Right lung (tissue), 5 donors: ENCODE data around the gene PIEZO1. TPM values are rescaled to one million over a fixed set of nuclear protein-coding genes. Genes with fewer than 3 reads are reported as not detected.
"Not testable (repeated sequence)": the region's sequence is repeated elsewhere in the genome, so short reads cannot be mapped to it uniquely, and the experiment has no call there.

ENCODE experiments used
- DNase-seq, 2 donors: peaks; one replicate each; pipeline ENCODE4 v3.0.0-alpha.2; 2013
- polyA plus RNA-seq, 5 donors: library from polyadenylated mRNA; unstranded; fragments of 120-200 nt; gene quantifications; one replicate each; pipeline versions ENCODE4 v1.2.1 to v1.2.3, GENCODE V29; 2013; ENCODE audit warnings: inconsistent platforms in 1 of 5, low replicate concordance in 1 of 5; ENCODE audit not compliant: insufficient read length in 5 of 5, insufficient read depth in 1 of 5

PIEZO1 gene
- polyA plus RNA-seq, 5 donors = 54.1 to 115 (median 76.2) TPM

DNA sequence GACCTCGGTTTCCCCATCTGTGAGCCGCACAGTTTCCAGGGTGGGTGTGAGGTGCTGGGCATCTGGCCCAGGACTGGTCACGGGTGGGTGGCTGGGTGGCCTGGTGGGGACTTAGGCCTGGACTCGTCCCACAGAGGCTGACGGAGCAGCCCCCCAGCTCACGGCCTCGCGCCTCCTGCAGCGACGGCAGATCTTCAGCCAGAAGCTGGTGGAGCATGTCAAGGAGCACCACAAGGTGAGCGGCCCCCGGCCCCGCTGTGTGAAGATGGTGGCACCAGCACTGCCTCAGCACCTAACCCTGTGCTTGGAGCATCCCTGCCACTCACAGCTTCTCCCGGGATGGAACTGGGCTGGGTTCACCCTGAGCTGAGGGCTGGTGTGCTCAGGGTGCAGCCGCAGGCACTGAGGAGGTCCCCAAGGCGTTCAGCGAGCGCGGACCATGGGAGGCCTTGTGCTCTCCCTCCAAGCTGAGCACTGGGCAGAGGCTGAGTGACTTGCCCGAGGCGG is 20.9 kb upstream of the PIEZO1 start:
- DNase-seq = no peak

DNA sequence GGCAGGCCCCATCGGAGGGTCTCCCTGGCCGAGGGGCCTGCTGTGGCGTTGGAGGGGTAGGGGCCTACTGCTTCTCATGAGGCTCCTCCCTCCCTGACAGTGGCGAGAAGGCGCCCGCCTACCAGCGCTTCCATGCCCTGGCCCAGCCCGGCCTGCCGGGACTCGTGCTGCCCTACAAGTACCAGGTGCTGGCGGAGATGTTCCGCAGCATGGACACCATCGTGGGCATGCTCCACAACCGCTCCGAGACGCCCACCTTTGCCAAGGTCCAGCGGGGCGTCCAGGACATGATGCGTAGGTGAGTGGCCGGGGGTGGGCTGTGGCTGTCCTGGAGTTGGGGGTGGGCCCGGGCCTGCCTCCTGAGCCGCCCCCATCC is 20.3 kb upstream of the PIEZO1 start:
- no peak for DNase-seq

DNA sequence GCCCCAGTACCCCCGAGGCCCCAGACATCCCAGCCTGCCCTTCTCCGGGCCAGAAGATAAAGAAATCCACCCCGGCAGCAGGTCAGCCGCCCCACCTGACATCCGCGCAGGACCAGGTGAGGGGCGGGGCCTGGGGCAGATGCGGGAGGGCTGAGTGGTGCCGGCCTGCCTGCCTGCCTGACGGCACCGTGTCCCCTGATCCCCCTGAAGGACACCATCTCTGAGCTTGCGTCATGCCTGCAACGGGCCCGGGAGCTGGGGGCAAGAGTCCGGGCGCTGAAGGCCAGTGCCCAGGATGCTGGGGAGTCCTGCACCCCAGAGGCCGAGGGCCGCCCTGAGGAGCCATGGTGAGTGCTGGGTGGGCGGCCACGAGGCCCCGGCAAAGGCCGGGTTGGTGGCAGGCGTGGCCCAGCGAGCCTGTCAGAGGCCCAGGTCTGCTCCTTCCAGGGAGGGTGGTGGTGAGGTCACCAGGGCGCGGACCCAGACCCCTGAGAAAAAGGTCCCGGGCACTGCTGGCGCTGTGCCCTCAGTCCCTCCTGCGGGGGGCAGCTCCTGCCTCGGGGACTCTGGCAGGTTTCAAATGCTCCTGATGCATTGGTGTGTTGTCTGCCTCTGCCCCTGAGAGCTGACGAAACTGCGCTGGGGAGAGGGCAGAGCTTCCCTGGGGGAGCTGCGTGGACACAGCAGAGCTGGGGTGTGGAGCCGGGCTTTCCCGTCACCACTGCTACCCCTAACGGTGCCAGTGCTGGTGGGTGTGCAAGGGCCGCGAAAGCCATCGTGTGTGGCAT is 19.7 kb upstream of the PIEZO1 start:
- no peak for DNase-seq

- no peak for DNase-seq
Measured at GRCh38 chr16:88804173-88804551, 19.1 kb upstream of the PIEZO1 start.

DNA sequence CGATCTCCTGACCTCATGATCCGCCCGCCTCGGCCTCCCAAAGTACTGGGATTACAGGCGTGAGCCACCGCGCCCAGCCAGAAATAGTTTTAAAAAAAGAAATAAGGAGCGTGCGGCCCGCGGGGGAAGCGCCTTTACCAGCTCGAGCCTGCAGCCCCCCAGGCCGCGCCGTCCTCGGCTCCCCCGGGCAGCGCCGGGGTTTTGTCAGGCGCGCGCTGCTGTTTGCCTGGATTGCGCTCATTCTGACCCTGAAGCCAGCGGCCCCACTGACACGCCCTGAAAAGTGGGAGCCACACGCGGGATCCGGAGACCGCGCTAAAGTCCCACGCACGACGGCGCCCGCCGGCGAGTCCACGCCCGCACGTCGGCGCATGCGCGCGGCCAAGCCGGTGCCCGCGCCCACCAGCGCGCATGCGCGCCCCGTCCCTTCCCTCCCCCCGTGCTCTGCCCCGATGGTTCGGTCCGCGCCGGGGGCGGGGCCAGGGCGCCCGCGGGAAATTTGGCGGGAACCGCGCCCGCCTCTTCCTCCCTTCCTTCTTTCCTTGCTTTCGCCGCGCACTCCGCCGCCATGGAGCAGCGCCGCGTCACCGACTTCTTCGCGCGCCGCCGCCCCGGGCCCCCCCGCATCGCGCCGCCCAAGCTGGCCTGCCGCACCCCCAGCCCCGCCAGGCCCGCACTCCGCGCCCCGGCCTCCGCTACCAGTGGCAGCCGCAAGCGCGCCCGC is 18.4 kb upstream of the PIEZO1 start, which contains the start of gene CDT1:
CDT1 (plus strand) TSS at position 526 of the 724 bp plus-strand sequence; CDS start at position 569, 43 bp downstream.
- DNase-seq = peak; percentile 87 to 88

GRCh38 chr16:88800277-88800592 is 15.2 kb upstream of the PIEZO1 start:
- DNase-seq = no peak

DNA sequence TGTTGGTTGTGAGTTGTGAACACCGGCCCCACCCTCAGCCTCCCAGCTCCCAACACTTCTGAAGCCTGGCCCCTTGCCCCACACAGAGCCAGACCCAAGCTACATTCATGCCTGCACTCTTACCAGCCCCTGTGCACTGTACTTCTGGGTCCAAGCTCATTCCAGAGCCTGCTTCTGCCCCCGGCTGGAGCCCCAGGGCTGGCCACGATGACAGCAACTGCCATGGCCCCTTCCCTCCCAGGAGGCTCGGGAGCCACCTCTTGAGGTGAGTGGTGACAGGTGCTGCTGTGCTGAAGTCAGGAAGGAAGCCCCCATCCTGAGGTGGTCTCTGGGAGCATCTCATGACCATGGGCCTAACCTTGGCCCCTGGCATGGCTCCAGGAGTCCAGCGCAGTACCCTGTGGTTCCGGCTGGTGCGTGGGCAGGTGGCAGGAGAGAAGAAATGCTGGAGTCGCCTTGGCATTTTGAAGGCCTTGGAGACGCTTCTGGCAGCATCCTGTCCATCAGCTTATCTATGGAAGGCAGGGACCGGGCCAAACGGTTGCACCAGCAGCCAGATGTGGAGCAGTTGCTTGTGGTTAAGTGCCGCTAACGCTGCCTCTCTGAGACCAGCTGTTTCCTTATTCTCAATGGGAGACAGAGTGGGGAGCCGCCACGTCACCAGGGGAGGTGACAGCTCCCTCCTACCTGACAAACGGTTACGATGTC is 14.7 kb upstream of the PIEZO1 start:
- DNase-seq = no peak

DNA sequence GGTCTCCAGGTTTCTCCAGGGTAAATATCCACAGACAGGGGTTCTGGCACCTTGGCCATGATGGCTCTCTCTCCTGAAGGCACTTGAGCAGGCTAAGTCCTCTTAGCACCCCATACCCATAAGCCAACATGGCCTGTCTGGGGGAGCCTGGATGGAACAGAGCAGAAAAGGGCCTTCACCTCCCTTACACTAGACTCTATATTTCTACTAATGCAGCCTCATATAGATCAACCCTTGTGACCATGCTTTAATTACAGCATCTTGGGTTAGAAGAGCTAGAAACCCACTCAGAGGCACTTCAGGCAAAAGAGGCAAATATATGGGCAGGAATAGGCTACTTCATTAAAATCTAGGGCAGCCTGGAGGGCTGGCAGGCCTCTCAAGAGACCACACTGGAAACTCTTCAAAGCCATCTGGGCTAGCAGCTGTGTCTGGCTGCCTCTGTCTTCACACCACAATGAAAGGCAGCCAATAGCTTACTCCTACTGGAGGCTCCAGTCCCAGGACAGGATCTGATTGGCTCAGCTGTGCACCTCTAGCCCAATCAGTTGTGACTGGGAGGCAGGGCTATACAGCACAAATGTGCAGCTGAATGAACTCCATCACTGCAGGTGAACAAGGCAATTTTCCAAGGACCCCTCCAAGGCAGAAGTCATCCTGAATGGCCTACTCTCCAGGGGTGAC is 13.9 kb upstream of the PIEZO1 start:
- no peak for DNase-seq

DNA sequence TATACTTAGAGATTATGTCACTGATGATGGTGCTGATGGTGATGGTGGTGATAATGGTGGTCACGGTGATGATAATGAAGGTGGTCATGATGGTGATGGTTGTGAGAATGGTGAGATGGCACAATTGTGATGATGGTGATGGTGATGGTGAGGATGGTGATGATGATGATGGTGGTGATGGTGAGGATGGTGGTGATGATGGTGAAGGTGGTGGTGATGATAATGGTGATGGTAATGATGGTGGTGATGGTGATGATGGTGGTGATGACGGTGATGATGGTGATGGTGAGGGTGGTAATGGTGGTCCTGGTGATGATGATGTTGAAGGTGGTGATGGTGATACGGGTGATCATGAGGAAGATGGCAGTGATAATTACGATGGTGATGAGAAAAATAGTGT is 13.1 kb upstream of the PIEZO1 start:
- no peak for DNase-seq

GRCh38 chr16:88796278-88796677 is 11.3 kb upstream of the PIEZO1 start:
- DNase-seq = no peak

DNA sequence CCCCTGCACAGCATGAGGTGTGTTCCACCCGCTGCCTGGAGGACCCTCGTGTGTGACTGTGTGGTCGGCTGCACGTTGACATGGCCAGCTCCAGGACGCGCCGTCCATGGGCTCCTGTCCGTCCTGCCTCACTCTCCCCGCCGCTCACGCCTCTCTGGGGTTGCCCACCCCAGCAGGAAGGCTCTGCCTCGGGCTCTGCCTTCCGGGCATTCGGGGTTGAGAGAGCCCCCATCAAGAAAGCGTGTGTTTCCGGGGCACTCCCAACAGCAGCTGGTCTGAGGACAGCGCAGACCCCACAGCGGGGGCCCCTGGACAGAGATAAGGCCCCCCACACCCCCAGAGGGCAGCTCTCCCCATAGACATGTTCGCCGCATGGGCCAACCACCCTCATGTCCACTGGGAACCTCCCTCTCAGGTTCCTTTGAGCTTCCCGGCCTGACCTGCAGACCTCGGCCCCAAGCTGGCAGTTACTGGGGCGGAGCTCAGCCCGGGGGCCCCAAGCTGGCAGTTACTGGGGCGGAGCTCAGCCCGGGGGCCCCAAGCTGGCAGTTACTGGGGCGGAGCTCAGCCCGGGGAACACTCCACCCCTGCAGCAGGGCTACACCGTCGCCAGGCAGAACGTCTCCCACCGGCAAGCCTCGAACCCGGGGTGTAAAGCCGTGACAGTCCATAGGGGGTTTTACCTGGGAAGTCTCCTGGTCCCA is 8.4 kb upstream of the PIEZO1 start:
- no peak for DNase-seq

GRCh38 chr16:88792668-88793250 is 7.7 kb upstream of the PIEZO1 start:
- no peak for DNase-seq

DNA sequence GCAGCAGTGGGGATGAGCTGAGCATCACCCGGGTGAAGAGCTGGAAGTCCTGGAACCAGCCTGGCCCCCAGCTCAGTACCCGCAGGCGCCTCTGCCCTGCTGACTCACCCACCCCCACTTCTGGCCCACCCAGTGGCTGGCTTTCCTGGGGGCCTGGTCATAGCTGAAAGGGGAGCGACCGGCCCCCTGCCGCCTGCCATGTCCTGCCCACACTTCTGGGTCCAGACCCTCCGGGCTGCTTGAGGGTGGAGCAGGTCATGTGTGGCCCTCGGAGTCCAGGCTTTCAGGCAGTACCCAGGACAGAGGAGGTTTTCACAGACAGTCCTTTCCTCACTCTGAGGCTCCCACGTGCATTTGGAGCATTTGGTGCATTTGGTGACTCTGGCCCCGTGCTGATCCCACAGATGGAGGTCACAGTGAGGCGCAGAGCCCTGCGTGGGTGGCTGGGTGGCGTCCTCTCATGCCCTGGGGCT is 7.1 kb upstream of the PIEZO1 start:
- DNase-seq = no peak

- DNase-seq = no peak
Measured at GRCh38 chr16:88790312-88791211, 5.5 kb upstream of the PIEZO1 start.

- DNase-seq = no peak
Measured at GRCh38 chr16:88789594-88789993, 4.6 kb upstream of the PIEZO1 start.

GRCh38 chr16:88788749-88789148 is 3.7 kb upstream of the PIEZO1 start:
- DNase-seq = not testable (repeated sequence)

GRCh38 chr16:88787579-88788314 is 2.7 kb upstream of the PIEZO1 start:
- no peak for DNase-seq

DNA sequence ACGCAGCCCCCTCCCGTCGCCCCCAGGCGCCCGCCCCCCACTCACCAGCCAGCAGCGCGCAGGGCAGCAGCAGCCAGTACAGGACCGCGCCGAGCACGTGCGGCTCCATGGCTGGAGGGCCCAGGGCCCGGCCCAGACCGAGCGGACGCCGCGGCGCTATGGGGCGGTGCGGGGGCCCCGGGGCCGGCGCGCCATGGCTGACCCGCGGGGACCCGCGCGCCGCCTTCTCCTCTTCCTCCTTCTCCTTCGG is 239 bp downstream of the PIEZO1 start:
- DNase-seq = no peak
